Thyroid gland (tissue), 4 donors: ENCODE measurements around the gene EFNB1. TPM values are rescaled to one million over a fixed set of nuclear protein-coding genes. Genes with fewer than 3 reads are reported as not detected.
"Not testable (repeated sequence)": the region's sequence is repeated elsewhere in the genome, so short reads cannot be mapped to it uniquely, and the experiment has no call there.

ENCODE experiments used
- DNase-seq, 2 donors: peaks; one replicate each; pipeline ENCODE4 v3.0.0-alpha.2; 2019
- H3K27ac ChIP-seq, 3 donors: fragments of 200-600 bp; sonication (generic); 1 replicate in 2 of 3; 2 replicates in 1 of 3; pipeline ENCODE4 v1.5.1; 2016 to 2019; ENCODE audit warnings: mild to moderate bottlenecking in 1 of 3, moderate library complexity in 1 of 3
- H3K27me3 ChIP-seq: fragments of 200-600 bp; sonication (generic); one replicate; pipeline ENCODE4 v1.5.1; 2019
- H3K36me3 ChIP-seq, 2 donors: fragments of 200-600 bp; sonication (generic); one replicate each; pipeline ENCODE4 v1.5.1; 2016 to 2019
- H3K4me1 ChIP-seq, 2 donors: fragments of 200-600 bp; sonication (generic); one replicate each; pipeline ENCODE4 v1.5.1; 2017 to 2019
- H3K4me3 ChIP-seq, 3 donors: fragments of 200-600 bp; sonication (generic); replicated peaks in 1 of 3; 1 replicate in 2 of 3; 2 replicates in 1 of 3; pipeline ENCODE4 v1.5.1; 2016; ENCODE audit warnings: mild to moderate bottlenecking in 1 of 3
- H3K9me3 ChIP-seq: fragments of 200-600 bp; sonication (generic); one replicate; pipeline ENCODE4 v1.5.1; 2017
- CTCF ChIP-seq, 6 experiments: fragments of 200-600 bp in 3 of 6; fragments of 450-650 bp in 3 of 6; sonication (generic) in 3 of 6; IDR thresholded peaks; one replicate each; pipeline ENCODE4 v1.5.1; 2016 to 2019; ENCODE audit warnings: antibody characterized with exemption in 6 of 6, mild to moderate bottlenecking in 2 of 6, inconsistent platforms in 1 of 6, moderate library complexity in 1 of 6
- POLR2A ChIP-seq, 2 donors: fragments of 450-650 bp; IDR thresholded peaks; one replicate each; pipeline ENCODE4 v1.6.1; 2017; ENCODE audit warnings: antibody characterized with exemption in 2 of 2, mild to moderate bottlenecking in 2 of 2, moderate library complexity in 1 of 2
- WGBS, 2 donors: methylation state at CpG; one replicate each; pipeline ENCODE4 v1.1.5; 2017; 5-methylcytosine and 5-hydroxymethylcytosine counted together
- intact Hi-C: fragments of 100-400 bp; cut with DNase I; formaldehyde crosslinking; loops from one replicate; pipeline ENCODE4 v1.15.1; 2023
- total RNA-seq, 4 donors: library from RNA; depleted of rRNA; stranded (reverse); fragments of >200 nt; gene quantifications; one replicate each; pipeline ENCODE4 v1.2.3, GENCODE V29; 2016

The EFNB1 gene
- total RNA-seq, 4 donors from 2014 or later: 17.6 to 26.9 (median 20.8) TPM

GRCh38 chrX:68794461-68794860 lies 34.4 kb upstream of the EFNB1 start:
- intact Hi-C loops: no loop called here
- TF ChIP-seq CTCF (IDR thresholded peaks at IDR 0.05) (no peak), POLR2A (IDR thresholded peaks at IDR 0.05) (no peak)

GRCh38 chrX:68795741-68796140 lies 33.1 kb upstream of the EFNB1 start:
- WGBS, 2 donors: 92 to 94% methylated on average over 3 of the region's 3 CpGs

More at GRCh38 chrX:68794461-68794860, 34.4 kb upstream of the EFNB1 start:
- 66 to 83% methylated on average over 4 of the region's 4 CpGs for WGBS, 2 donors
- Histone ChIP-seq H3K27ac (no peak overlapping the region), H3K9me3 (no peaks in the 10 kb centered on the region), H3K4me1 (no peaks in the 10 kb centered on the region), H3K36me3 (no peaks in the 10 kb centered on the region), H3K27me3 (no peaks in the 10 kb centered on the region), H3K4me3 (no peak overlapping the region)
- DNase-seq: no peak

GRCh38 chrX:68798400-68798799 lies 30.4 kb upstream of the EFNB1 start:
- intact Hi-C loops, H3K4me3 ChIP-seq, DNase-seq, H3K36me3 ChIP-seq, H3K27me3 ChIP-seq, H3K27ac ChIP-seq, H3K4me1 ChIP-seq, H3K9me3 ChIP-seq: not testable (repeated sequence)

More at GRCh38 chrX:68795741-68796140, 33.1 kb upstream of the EFNB1 start:
- no peak overlapping the region for H3K4me3 ChIP-seq
- H3K27me3 ChIP-seq: no peaks in the 10 kb centered on the region
- no peaks in the 10 kb centered on the region for H3K4me1 ChIP-seq
- no peak for TF ChIP-seq POLR2A (IDR thresholded peaks at IDR 0.05)
- no peak for TF ChIP-seq CTCF (IDR thresholded peaks at IDR 0.05)
- no peaks in the 10 kb centered on the region for H3K9me3 ChIP-seq
- H3K36me3 ChIP-seq: no peaks in the 10 kb centered on the region
- H3K27ac ChIP-seq: no peak overlapping the region
- DNase-seq: no peak
- intact Hi-C loops: no loop called here

- Histone ChIP-seq H3K27me3 (no peaks in the 10 kb centered on the region), H3K9me3 (no peaks in the 10 kb centered on the region), H3K36me3 (no peaks in the 10 kb centered on the region), H3K4me1 (no peaks in the 10 kb centered on the region), H3K4me3 (no peak overlapping the region), H3K27ac (no peak overlapping the region)
- DNase-seq: no peak
- TF ChIP-seq POLR2A (IDR thresholded peaks at IDR 0.05) (no peak), CTCF (IDR thresholded peaks at IDR 0.05) (no peak)
- intact Hi-C loops: no loop called here
- 72 to 100% methylated on average over 3 to 4 of the region's 4 CpGs for WGBS, 2 donors
Measured at GRCh38 chrX:68801737-68802290, 27.0 kb upstream of the EFNB1 start.

- Histone ChIP-seq H3K4me3 (no peak overlapping the region), H3K4me1 (no peaks in the 10 kb centered on the region), H3K27me3 (no peaks in the 10 kb centered on the region), H3K36me3 (no peaks in the 10 kb centered on the region), H3K27ac (no peak overlapping the region), H3K9me3 (no peaks in the 10 kb centered on the region)
- TF ChIP-seq POLR2A (IDR thresholded peaks at IDR 0.05) (no peak), CTCF (IDR thresholded peaks at IDR 0.05) (peak in 1 of 6 experiments; percentile 10)
- intact Hi-C loops: no loop called here
- DNase-seq: peak in 1 of 2 donors; percentile 1
- WGBS, 2 donors: 13 to 22% methylated on average over 3 of the region's 3 CpGs
Measured at GRCh38 chrX:68807818-68808217, 21.0 kb upstream of the EFNB1 start.
